NT2/D1 (cell line): ENCODE measurements around the gene TMEM190.
A peak's percentile ranks its signal among the peaks of the same experiment; 100 is the strongest.
"Not testable (repeated sequence)": the region's sequence is repeated elsewhere in the genome, so short reads cannot be mapped to it uniquely, and the experiment has no call there.

ENCODE experiments used
- DNase-seq: peaks from one replicate; pipeline ENCODE4 v3.0.0-alpha.2; 2011; ENCODE audit warnings: low read depth, low spot score
- H3K27me3 ChIP-seq: 2 replicates; pipeline ENCODE4 v1.6.0; 2011; ENCODE audit warnings: mild to moderate bottlenecking; ENCODE audit not compliant: insufficient read length, insufficient read depth
- H3K36me3 ChIP-seq: 2 replicates; pipeline ENCODE4 v1.6.1; 2011; ENCODE audit warnings: mild to moderate bottlenecking, low read length, mixed read lengths; ENCODE audit not compliant: insufficient read depth, insufficient read length
- H3K4me1 ChIP-seq: 2 replicates; pipeline ENCODE4 v1.5.1; 2011; ENCODE audit not compliant: insufficient read depth, insufficient read length
- H3K4me3 ChIP-seq: 2 replicates; pipeline ENCODE4 v1.5.1; 2011; ENCODE audit warnings: low read depth; ENCODE audit not compliant: insufficient read length
- H3K9ac ChIP-seq: 2 replicates; pipeline ENCODE4 v1.6.0; 2011; ENCODE audit warnings: low read depth; ENCODE audit not compliant: insufficient read length
- H3K9me3 ChIP-seq: 2 replicates; pipeline ENCODE4 v1.5.1; 2011; ENCODE audit warnings: mild to moderate bottlenecking, low read length; ENCODE audit not compliant: insufficient read depth
- SUZ12 ChIP-seq: IDR thresholded peaks from 2 replicates; pipeline ENCODE4 v1.6.1; 2011; ENCODE audit not compliant: insufficient read length, insufficient read depth; ENCODE audit errors: extremely low read depth
- YY1 ChIP-seq: IDR thresholded peaks from 2 replicates; pipeline ENCODE4 v1.6.1; 2011; ENCODE audit not compliant: insufficient read length, insufficient read depth
- ZNF274 ChIP-seq: IDR thresholded peaks from 2 replicates; pipeline ENCODE4 v1.6.1; 2011; ENCODE audit warnings: mild to moderate bottlenecking, low read depth, low read length

TMEM190 gene

DNA sequence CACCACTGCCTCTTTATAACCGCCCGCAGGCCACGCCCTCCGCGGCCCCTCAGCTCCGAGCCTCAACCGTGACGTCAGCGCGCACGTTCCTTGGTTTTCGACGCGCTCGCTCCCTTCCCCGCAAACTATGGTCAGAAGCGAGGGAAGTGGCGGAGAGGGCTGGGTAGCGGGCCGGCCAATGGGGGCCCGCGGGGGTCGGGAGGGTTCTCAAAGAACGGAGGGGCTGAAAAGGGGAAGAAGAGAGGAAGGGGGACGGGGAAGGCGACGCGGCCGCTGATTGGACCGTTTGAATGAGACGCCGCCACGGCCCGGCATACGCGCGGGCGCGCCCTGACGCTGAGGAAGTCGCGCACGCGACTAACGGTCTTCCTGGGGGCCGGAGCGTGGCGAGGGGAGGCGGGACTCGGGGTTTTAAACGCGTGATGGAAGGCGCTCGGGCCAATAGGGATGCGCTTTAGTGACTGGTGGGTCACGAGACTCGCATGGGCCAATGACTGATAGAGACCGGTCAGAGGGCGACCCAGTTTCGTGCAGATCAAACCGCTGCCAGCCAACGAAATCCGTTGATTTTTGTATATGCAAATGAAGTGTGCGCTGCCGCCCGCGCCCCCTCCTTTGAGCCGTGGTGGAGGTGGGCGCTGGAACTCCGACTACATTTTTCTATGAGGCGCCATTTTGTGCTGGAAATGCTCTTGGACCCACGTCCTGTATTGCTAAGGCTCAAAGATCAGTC is 31.3 kb downstream of the TMEM190 start:
- Histone ChIP-seq H3K9ac (peak overlapping the region; percentile 97), H3K9me3 (peaks cover 18% of the 10 kb centered on the region; the same call in 1 of the 2 replicates), H3K36me3 (peaks cover 34% of the 10 kb centered on the region), H3K4me1 (peaks cover 8% of the 10 kb centered on the region), H3K4me3 (peak overlapping the region; percentile 78), H3K27me3 (no peaks in the 10 kb centered on the region)
- peak; percentile 94 for DNase-seq
- TF ChIP-seq ZNF274 (no peak), YY1 (peak; percentile 63)

- H3K27me3 ChIP-seq = no peaks in the 10 kb centered on the region
- H3K9me3 ChIP-seq = peaks cover 18% of the 10 kb centered on the region; the same call in 1 of the 2 replicates
- H3K9ac ChIP-seq = no peak overlapping the region
- DNase-seq = no peak
- peak overlapping the region; percentile 9 for H3K4me3 ChIP-seq
- H3K4me1 ChIP-seq = peaks cover 8% of the 10 kb centered on the region
- no peak for TF ChIP-seq YY1
- TF ChIP-seq ZNF274 = no peak
- no peak for TF ChIP-seq SUZ12
- peaks cover 28% of the 10 kb centered on the region for H3K36me3 ChIP-seq
Measured at GRCh38 chr19:55408533-55408872, 31.9 kb downstream of the TMEM190 start.

GRCh38 chr19:55409179-55409578 is 32.6 kb downstream of the TMEM190 start:
- Histone ChIP-seq H3K36me3 (peaks cover 23% of the 10 kb centered on the region), H3K9me3 (peaks cover 18% of the 10 kb centered on the region; the same call in 1 of the 2 replicates)
- not testable (repeated sequence) for H3K4me3 ChIP-seq, DNase-seq, H3K9ac ChIP-seq, H3K4me1 ChIP-seq, H3K27me3 ChIP-seq

GRCh38 chr19:55410168-55410567 is 33.5 kb downstream of the TMEM190 start:
- DNase-seq = no peak
- no peak for TF ChIP-seq SUZ12
- TF ChIP-seq YY1 = no peak
- no peak for TF ChIP-seq ZNF274
- H3K36me3 ChIP-seq = peaks cover 17% of the 10 kb centered on the region
- no peak overlapping the region for H3K4me3 ChIP-seq
- H3K27me3 ChIP-seq = no peaks in the 10 kb centered on the region
- H3K9me3 ChIP-seq = peaks cover 18% of the 10 kb centered on the region; the same call in 1 of the 2 replicates
- H3K9ac ChIP-seq = no peak overlapping the region
- peaks cover 8% of the 10 kb centered on the region for H3K4me1 ChIP-seq

- Histone ChIP-seq H3K4me3 (no peak overlapping the region), H3K4me1 (no peaks in the 10 kb centered on the region), H3K9me3 (peaks cover 10% of the 10 kb centered on the region; the same call in 1 of the 2 replicates), H3K9ac (no peak overlapping the region), H3K36me3 (no peaks in the 10 kb centered on the region), H3K27me3 (peaks cover 10% of the 10 kb centered on the region)
- TF ChIP-seq ZNF274 = no peak
- no peak for TF ChIP-seq YY1
- no peak for TF ChIP-seq SUZ12
- DNase-seq = peak; percentile 70
Measured at GRCh38 chr19:55418185-55418584, 41.6 kb downstream of the TMEM190 start.

DNA sequence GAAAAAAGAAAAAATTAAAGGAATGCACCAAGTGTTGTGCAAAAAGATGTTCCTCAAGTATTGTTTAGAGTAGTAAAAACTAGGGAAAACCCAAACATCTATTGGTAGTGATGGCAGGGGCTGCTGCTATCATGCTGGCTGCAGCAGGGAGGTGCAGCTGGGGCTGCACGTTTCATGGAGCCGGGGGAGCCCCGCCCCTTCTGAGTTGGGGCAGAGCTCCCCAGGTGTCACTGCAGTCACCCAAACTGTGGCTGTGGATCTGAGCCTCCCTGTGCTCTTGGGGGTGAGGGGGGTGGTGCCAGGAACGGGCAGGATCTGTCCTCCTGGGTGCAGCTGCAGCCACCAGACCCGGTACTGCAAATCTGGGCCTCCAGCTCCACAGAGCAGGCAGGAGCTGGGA is 42.5 kb downstream of the TMEM190 start:
- Histone ChIP-seq H3K27me3 (peaks cover 10% of the 10 kb centered on the region), H3K4me3 (no peak overlapping the region), H3K9me3 (peaks cover 10% of the 10 kb centered on the region; the same call in 1 of the 2 replicates), H3K36me3 (no peaks in the 10 kb centered on the region), H3K4me1 (no peaks in the 10 kb centered on the region), H3K9ac (no peak overlapping the region)
- no peak for DNase-seq
- TF ChIP-seq YY1 (no peak), ZNF274 (no peak), SUZ12 (no peak)

DNA sequence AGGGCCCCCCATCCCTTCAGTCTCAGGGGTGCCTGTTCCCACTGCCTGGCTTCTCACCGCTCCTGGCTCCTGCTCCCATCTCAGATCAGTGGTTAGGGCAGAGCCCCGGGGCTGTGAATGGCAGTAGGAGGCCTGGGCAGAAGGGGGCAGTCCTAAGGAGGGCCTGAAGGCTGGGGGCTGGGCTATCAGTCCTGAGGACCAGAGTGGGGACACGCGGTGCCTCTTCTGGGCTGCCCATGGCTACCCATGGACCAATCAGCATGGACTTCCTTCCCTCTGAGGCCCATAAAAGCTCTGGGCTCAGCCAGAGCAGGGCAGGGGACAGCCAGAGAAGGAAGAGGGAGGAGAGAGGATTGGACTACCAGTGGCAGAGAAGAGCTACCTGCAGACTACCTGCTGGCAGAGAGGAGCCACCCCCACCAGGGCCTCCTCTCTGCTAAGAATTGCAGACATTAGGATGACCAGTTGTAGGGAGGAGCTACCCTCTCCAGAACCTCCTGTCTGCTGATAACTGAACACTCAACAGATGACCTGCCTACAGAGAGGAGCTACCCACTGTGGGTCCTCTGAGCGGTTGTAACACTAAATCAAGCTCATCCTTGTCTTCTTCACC is 43.1 kb downstream of the TMEM190 start:
- Histone ChIP-seq H3K27me3 (peaks cover 10% of the 10 kb centered on the region), H3K4me1 (no peaks in the 10 kb centered on the region), H3K36me3 (no peaks in the 10 kb centered on the region), H3K9me3 (peaks cover 10% of the 10 kb centered on the region; the same call in 1 of the 2 replicates), H3K9ac (no peak overlapping the region), H3K4me3 (no peak overlapping the region)
- no peak for TF ChIP-seq ZNF274
- TF ChIP-seq YY1 = no peak
- no peak for TF ChIP-seq SUZ12
- DNase-seq = no peak

- H3K4me1 ChIP-seq, H3K9ac ChIP-seq, H3K4me3 ChIP-seq, DNase-seq, H3K27me3 ChIP-seq, H3K36me3 ChIP-seq: not testable (repeated sequence)
- peaks cover 10% of the 10 kb centered on the region; the same call in 1 of the 2 replicates for H3K9me3 ChIP-seq
Measured at GRCh38 chr19:55421281-55421680, 44.7 kb downstream of the TMEM190 start.
